Progenitor cell of endocrine pancreas (in vitro differentiated cells): Measurements from ENCODE around the gene CDH4. TPM values are rescaled to one million over a fixed set of nuclear protein-coding genes. Genes with fewer than 3 reads are reported as not detected.

Experiments used
- DNase-seq: peaks from one replicate; pipeline ENCODE4 v3.0.0; 2021; ENCODE audit warnings: low spot score; ENCODE audit not compliant: unreplicated experiment
- H3K27ac Mint-ChIP-seq: 2 replicates; pipeline ENCODE4 v1.8.0; 2021; ENCODE audit warnings: mild to moderate bottlenecking, moderate library complexity, mixed read lengths
- H3K27me3 Mint-ChIP-seq: 2 replicates; pipeline ENCODE4 v1.8.0; 2021; ENCODE audit warnings: mixed read lengths
- H3K36me3 Mint-ChIP-seq: 2 replicates; pipeline ENCODE4 v1.8.0; 2022; ENCODE audit warnings: mixed read lengths; ENCODE audit not compliant: insufficient read depth
- H3K4me1 Mint-ChIP-seq: 2 replicates; pipeline ENCODE4 v1.8.0; 2021; ENCODE audit warnings: low read depth, mixed read lengths
- H3K4me3 Mint-ChIP-seq: 2 replicates; pipeline ENCODE4 v1.8.0; 2021; ENCODE audit warnings: low read depth, mild to moderate bottlenecking, moderate library complexity, mixed read lengths
- H3K9me3 Mint-ChIP-seq: 2 replicates; pipeline ENCODE4 v1.8.0; 2021; ENCODE audit warnings: low read depth, mixed read lengths
- CTCF ChIP-seq: fragments of 200-600 bp; sonication (generic); IDR thresholded peaks from one replicate; pipeline ENCODE4 v1.5.0; 2021; ENCODE audit warnings: antibody characterized with exemption, mild to moderate bottlenecking; ENCODE audit not compliant: unreplicated experiment
- total RNA-seq: library from RNA; stranded (reverse); gene quantifications from 2 replicates; pipeline ENCODE4 v1.2.1, GENCODE V29; 2021

Gene CDH4
- total RNA-seq, 1 donor from 2014 or later: 0.43 TPM

- Mint-ChIP-seq H3K36me3 (no peaks in the 10 kb centered on the region), H3K27ac (no peak overlapping the region)
Observed at GRCh38 chr20:61695741-61696140, 443.7 kb downstream of the CDH4 start.

GRCh38 chr20:61696181-61696735, 444.2 kb downstream of the CDH4 start:
- no peaks in the 10 kb centered on the region for H3K36me3 Mint-ChIP-seq
- DNase-seq: no peak
- H3K4me3 Mint-ChIP-seq: no peak overlapping the region
- H3K4me1 Mint-ChIP-seq: peaks cover 4% of the 10 kb centered on the region
- H3K9me3 Mint-ChIP-seq: no peaks in the 10 kb centered on the region
- H3K27me3 Mint-ChIP-seq: peaks cover under 1% of the 10 kb centered on the region
- no peak overlapping the region for H3K27ac Mint-ChIP-seq
- TF ChIP-seq CTCF: no peak

More at GRCh38 chr20:61695741-61696140, 443.7 kb downstream of the CDH4 start:
- Mint-ChIP-seq H3K4me1 (peaks cover 4% of the 10 kb centered on the region), H3K4me3 (no peak overlapping the region), H3K9me3 (no peaks in the 10 kb centered on the region), H3K27me3 (peaks cover 3% of the 10 kb centered on the region)
- no peak for TF ChIP-seq CTCF
- DNase-seq: no peak

GRCh38 chr20:61697666-61698597, 445.9 kb downstream of the CDH4 start:
- Mint-ChIP-seq H3K36me3 (no peaks in the 10 kb centered on the region), H3K9me3 (no peaks in the 10 kb centered on the region), H3K4me3 (no peak overlapping the region), H3K27me3 (peaks cover 2% of the 10 kb centered on the region), H3K27ac (no peak overlapping the region), H3K4me1 (peaks cover 4% of the 10 kb centered on the region)
- DNase-seq: no peak
- TF ChIP-seq CTCF: no peak

- H3K9me3 Mint-ChIP-seq: no peaks in the 10 kb centered on the region
- TF ChIP-seq CTCF: no peak
- H3K27me3 Mint-ChIP-seq: peaks cover 5% of the 10 kb centered on the region
- no peak for DNase-seq
- H3K4me3 Mint-ChIP-seq: no peak overlapping the region
- peaks cover 4% of the 10 kb centered on the region for H3K4me1 Mint-ChIP-seq
- no peak overlapping the region for H3K27ac Mint-ChIP-seq
- no peaks in the 10 kb centered on the region for H3K36me3 Mint-ChIP-seq
Observed at GRCh38 chr20:61698598-61699494, 446.8 kb downstream of the CDH4 start.
